ENCODE results near the gene OR52E1.
"Not testable (repeated sequence)": the region's sequence is repeated elsewhere in the genome, so short reads cannot be mapped to it uniquely, and the experiment has no call there.

The OR52E1 gene
- long read RNA-seq, donor 1: 0 reads
- long read RNA-seq, donor 2: 0 reads
- long read RNA-seq, donor 3: 0 reads
- long read RNA-seq, donor 4: 0 reads
- long read RNA-seq, donor 5: 0 reads
- long read RNA-seq, donor 6: 0 reads
- long read RNA-seq, donor 7: 0 reads
- long read RNA-seq, donor 8: 0 reads

DNA sequence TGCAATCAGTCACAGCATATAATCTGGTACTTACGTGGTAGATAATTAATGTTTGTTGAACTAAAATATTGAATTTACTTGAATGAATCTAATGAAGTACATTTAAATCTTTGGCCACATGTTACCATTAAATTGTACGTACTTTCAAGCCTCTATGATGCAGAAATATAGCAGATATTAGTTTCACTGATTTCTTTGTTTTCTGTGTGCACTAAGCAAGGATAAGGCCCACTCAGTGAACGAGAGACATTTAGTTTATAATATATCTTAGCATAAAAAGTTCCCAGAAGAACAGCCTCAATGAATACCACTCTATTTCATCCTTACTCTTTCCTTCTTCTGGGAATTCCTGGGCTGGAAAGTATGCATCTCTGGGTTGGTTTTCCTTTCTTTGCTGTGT, at the start of gene OR52E1:
OR52E1 (plus strand) TSS at position 301 of the 400 bp plus-strand sequence.
- no peak for DNase-seq

DNA sequence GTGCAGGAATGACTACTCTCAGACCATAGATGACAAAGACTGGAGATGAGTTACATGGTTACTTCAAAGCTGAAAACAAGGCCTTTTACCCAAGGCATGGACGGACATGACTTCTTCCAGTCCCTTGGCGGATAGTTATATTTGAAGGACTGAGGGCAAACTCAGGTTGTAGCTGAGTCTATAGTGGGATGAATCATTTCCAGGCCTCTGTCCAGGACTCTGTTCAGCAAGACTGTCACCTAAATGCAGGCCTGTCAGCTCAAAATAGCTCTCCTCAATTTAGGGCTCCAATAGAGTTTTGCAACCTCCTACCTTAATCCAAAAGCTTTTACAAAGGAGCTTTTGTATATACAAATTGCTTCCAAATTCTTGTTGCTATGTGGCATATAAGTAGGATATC, 47.4 kb upstream of the OR52E1 start:
- no peak for DNase-seq

DNA sequence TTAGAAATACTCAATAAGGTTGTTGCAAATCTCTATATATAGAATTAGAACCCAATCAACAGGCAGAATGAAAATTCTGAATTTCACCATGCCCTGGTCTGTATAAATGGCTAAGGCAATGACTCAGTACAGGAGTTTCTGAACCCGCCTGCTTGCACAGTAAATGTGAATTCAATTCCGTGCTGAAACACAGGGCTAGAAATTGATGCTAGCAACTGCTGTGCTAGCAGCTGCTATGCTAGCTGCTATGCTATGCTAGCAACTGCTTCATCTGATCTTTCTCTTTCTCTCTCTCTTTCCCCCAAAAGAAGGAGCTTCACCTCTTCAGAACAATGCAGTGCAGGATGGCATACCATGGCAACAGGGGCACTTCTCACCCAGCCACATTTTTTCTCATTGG, 32.7 kb upstream of the OR52E1 start:
- no peak for DNase-seq

DNA sequence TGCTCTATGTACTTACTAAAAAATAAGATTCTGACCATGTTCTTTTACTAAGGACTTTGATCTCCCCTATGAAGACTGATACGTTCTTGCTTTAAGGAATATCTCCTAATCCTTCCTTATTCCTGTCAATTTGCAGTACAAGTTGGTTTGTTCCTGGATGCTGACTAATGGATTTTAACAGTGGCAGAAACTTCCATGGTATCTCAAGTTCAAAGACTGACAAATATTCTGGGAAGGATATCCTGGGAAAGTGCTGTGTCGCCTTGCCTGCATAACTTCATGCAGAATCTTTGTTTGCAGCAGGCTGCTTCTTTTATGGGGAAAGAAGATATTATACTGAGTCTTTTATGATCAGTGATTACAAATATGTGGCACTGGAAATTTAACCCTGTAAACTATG, 31.4 kb upstream of the OR52E1 start:
- DNase-seq: no peak

DNA sequence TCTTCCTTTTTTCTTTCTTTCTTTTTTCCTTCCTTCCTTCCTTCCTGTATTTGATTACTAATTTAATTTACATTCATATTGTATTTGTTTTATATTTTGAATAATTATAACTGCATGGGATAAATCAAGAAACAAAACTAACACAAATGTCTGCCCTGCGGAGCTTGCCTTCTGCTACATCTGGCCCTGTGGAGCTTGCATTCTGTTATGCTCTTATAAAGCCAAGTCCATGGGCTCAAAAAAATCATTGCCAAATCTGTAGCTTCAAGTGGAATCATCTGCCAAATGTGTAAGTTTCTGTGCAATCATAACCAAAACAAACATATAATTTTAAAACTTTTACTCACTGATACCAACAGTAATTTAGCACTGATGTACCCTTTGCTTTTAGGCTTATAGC, 31.0 kb upstream of the OR52E1 start:
- no peak for DNase-seq

DNA sequence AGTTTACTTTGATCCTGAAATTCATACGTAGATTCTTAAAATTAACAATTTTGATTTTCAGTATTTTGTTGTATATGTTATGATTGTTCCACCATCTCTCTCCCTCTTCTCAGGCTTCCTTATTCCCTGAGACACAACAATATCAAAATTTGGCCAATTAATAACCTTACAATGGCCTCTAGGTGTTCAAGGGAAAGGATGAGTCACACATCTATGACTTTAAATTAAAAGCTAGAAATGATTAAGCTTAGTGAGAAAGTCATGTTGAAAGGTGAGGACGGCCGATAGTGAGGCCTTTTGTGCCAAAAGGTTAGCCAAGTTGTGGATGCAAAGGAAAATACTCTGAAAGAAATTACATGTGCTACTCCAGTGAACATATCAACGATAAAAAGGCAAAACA, 28.5 kb upstream of the OR52E1 start:
- no peak for DNase-seq

DNA sequence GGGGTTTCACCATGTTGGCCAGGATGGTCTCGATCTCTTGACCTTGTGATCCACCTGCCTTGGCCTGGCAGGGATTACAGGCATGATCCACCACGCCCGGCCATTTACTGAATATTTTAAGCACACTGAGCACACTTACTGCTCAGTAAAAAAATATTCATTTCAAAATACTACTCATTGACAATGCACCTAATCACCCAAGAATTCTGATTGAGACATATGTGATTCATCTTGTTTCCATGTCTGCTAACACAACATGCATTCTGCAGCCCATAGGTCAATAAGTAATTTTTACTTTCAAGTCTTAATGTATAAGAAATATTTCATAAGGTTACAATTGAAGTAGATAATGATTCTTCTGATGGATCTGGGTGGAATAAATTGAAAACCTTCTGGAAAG, 27.3 kb upstream of the OR52E1 start:
- DNase-seq: no peak

DNA sequence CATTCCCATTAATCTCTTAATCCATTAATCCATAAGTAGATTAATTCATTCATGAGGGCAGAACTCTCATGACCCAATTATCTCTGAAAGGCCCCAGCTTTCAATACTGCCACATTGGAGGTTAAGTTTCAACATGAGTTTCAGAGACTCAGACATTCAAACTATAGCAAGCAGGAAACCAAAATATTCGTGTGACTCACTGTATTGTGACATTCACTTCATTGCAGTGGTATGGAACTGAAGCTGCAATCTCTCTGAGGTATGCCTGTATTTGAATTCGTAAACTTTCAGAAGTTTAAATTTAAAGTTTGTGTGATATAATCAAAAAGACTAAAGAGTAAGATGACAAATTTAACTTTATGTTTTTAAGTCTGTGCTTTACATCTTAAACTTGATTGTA, 26.0 kb upstream of the OR52E1 start:
- DNase-seq: no peak

DNA sequence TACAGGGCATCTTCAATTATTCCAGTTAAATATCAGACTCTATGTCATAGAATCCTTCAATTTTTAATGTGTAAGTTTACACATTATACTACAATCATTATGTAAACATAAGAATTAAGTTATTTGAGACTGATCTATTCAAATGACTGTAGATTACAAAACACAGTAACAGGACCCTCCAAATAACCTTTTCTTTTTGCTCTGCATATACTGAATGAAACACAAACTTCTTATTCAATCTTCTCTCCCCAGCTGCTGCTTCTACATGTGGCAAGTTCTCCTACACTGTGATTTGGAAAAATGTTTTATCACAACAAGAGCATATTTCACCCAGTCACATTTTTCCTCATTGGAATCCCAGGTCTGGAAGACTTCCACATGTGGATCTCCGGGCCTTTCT, 23.1 kb upstream of the OR52E1 start, which contains the start of gene OR52J3:
OR52J3 (plus strand) TSS at position 301 of the 400 bp plus-strand sequence; CDS start at position 301, 0 bp downstream.
- DNase-seq: no peak

DNA sequence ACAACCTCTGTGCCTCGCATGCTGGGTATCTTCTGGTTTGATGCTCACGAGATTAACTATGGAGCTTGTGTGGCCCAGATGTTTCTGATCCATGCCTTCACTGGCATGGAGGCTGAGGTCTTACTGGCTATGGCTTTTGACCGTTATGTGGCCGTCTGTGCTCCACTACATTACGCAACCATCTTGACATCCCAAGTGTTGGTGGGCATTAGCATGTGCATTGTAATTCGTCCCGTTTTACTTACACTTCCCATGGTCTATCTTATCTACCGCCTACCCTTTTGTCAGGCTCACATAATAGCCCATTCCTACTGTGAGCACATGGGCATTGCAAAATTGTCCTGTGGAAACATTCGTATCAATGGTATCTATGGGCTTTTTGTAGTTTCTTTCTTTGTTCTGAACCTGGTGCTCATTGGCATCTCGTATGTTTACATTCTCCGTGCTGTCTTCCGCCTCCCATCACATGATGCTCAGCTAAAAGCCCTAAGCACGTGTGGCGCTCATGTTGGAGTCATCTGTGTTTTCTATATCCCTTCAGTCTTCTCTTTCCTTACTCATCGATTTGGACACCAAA, 22.5 kb upstream of the OR52E1 start:
- no peak for DNase-seq

DNA sequence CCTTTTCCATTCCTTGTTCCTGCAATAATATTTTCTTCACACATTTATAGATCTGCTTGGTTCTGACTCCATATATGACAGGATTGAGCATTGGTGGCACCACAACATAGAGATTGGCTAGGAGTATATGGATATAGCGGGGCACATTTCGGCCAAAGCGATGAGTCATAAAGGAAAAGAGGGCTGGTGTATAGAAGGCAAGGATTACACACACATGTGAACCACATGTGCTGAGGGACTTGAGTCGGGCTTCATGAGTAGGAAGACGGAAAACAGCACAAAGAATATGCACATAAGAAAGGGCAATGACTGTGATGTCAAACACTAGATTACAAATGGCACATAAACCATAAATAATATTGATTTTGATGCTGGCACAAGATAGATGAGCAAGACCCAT, 10.7 kb upstream of the OR52E1 start:
- DNase-seq: not testable (repeated sequence)

DNA sequence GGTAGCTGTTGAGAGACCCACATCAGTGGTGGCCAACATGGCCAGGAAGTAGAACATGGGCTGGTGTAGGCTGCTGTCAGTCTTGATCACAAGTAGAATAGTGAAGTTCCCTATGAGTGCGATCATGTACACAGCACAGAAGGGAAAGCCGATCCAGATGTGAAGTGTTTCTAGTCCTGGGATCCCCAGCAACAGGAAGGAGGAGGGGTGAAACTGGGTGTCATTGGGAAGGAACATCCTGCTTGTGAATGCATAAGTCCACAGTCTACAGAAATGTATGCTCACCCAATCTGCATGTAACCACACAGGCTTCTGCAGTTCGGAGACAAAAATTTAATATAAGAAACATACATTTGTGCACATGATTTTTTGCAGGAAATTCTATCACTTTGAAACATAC, 10.0 kb upstream of the OR52E1 start, which contains the start of gene OR52E2:
OR52E2 (minus strand) TSS at position 237 of the 400 bp plus-strand sequence; CDS start at position 237, 0 bp downstream.
- no peak for DNase-seq

DNA sequence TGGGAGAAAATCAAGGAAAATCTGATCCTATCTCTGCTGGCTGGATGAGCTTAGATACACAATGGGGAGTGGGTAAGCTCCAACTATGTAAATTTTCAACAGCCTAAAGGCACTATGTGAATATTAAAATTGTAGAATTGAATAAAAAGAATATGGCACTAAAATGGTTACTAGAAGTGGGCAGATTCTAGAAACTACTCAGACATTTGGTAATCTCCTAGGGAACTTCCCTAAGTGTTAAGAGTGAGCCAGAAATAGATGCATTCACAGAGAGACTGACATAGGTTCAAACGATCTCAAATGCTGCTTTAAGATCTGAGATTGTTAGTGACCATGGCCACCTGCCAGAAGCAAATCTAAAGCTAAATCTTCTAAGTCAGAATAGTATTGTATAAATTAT, 4.3 kb upstream of the OR52E1 start:
- DNase-seq: no peak

DNA sequence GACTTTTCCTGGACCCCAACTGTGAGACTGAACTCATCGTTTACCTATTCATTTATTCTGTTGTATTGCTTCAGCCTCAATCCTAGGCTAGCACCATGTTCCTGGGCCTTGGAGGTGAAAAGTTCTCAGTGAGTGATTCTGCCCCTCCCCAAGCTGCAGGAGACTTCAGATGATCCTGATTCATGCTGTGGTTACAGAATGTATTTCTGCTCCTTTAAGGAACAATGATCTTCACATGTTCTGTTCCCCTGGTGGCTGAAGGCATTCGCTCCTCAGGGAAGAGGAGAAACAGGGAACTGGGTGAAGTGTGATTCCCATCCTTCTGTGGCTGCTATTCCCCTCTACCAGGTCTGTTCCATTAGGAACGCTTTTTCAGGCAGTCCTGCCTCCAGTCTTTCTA, 2.4 kb downstream of the OR52E1 start:
- DNase-seq: no peak

DNA sequence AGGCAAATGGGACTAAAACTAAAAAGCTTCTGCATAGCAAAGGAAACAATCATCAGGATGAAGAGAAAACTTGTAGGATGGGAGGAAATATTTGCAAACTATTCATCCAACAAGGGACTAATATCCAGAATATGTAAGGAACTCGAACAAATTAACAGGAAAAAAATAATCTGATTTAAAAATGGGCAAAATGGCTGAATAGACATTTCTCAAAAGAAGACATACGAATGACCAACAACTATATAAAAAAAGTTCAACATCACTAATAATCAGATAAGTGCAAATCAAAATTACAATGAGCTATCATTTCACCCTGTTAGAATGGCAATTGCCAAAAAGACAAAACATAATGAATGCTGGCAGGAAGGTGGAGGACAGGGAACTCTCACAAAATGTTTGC, 12.0 kb downstream of the OR52E1 start:
- DNase-seq: no peak

DNA sequence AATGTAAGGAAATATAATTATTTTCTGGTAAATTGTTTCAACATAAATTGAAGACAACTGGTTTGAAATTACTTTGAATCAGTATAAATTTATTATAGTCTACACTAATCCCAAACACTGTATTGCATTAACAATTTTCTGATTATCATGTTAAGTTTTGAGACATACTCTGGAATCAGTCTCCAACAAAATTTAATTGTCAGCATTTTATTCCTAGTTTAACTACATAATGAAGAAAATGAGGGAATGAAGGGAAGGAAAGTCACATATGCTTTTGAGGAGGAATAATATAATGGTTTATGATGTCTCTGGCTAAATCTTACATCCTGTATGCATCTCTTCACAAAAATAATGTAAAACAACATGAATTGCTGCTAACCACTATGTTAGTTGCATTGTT, 14.2 kb downstream of the OR52E1 start:
- DNase-seq: no peak

DNA sequence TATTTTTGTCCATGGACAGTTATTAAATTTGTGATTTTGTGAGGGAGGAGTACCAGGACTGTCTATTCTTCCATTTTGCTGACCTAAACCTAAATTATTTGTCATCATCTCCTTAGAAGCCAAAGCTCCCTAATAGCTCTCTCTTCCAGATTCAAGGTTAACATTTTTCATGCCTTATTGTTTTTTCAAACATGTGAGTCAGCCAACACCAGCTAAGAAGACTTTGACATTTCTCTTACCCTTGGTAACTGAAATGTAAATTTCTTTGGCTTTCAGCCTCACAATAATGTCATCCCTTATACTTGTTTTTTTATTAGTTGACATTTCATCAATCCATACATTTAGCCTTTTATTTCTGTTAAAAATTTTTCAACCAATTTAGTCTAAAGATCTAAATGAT, 19.2 kb downstream of the OR52E1 start:
- DNase-seq: no peak

DNA sequence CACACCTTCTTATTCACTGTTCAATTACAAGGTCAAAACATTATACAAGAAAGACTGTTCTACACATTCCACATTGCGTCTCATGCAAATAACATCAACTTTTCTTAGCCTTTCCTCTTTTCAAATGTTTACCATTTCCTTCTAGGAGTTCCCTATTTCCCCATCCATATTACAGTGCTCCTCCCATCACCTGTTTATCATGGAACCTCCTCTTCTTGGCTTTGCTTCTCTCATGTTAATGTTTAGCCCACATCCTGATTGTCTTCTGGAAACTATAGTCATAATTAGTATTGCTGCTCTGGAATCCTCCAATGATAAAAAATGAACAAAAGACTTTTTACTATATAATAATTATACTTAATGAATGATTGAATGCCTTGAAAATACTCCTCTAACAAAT, 21.3 kb downstream of the OR52E1 start:
- no peak for DNase-seq

DNA sequence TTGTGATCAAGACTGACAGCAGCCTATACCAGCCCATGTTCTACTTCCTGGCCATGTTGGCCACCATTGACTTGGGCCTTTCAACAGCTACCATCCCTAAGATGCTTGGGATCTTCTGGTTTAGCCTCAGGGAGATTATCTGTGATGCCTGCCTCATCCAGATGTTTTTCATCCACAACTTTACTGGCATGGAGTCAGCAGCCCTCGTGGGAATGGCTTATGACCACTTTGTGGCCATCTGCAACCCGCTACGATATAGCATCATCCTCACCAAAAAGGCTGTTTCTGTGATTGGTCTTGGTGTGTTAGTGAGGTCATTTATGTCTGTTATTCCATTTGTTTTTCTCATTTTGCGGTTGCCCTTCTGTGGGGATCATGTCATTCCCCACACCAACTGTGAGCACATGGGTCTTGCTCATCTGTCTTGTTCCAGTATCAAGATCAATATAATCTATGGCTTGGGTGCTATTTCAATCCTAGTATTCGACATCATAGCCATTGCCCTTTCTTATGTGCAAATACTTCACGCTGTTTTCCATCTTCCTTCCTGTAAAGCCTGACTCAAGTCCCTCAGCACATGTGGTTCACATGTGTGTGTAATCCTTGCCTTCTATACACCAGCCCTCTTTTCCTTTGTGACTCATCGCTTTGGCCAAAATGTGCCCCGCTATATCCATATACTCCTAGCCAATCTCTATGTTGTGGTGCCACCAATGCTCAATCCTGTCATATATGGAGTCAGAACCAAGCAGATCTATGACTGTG, 23.6 kb downstream of the OR52E1 start:
- no peak for DNase-seq

DNA sequence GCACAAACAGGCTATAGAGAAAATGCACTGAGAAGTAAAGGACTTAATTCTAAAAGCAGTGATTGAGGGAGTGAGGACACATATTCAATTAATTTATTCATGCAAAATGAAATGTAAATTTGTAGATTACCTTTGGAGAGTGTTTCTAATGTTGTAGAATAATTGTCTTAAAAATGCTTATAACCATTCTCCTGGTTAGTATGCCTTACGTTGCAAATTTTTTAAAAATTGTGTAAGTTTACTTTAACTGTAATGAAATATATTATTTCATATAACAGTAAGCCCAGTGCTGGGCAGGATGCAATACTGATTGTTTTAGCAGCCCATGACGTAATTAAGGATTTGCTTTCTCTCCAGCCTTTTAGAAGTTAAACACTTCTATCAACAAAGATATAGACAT, 26.6 kb downstream of the OR52E1 start:
- DNase-seq: no peak

DNA sequence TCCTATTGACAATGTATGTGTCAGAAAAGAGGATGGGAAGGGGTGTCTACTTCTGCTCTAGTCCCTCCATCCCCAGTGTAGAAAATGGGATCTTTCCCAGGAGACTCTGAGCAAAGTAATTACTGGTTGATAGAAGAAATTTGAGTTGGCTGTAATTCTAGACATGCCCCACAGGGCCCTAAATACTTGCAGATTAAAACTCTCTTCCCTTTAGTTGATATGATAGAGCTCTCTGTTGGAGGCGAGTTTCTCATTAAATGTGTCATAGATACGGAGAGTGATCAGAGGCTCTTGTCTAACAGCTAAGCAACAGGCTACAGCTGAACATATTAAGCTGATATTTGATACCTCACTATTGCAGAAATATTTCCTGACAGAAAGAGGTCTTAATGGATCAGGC, 32.9 kb downstream of the OR52E1 start:
- no peak for DNase-seq

DNA sequence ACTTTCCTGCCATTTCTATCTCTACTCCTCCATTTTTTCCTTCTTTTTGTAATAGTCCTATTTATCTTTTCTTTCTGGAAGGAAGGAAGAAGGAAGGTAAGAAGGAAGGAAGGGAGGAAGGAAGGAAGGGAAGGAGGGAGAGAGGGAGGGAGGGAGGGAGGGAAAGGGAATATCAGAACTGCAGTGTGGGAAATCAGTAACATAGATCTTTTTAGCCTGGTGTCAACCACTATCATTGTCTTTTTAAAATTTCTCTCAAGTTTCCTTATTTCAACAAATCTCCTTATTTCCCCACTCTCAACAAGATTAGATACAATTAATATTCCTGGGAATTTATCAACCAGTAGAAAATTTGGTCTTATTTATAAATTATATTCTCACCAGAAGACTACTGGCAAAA, 33.7 kb downstream of the OR52E1 start:
- DNase-seq: no peak

DNA sequence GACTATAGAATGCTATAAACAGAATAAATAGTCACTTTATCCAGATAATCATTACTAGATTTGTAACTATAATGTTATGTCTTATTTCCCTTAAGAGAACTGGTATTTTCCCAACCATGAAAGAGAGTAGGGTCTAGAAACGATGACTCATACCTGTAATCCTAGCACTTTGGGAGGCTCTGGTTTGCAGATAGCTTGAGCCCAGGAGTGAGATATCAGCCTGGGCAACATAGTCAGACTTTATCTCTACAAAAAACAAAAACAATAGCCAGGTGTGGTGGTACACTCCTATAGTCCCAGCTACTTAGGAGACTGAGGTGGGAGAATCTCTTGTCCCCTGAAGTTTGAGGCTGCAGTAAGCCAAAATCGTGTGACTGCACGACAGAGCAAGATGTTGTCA, 37.9 kb downstream of the OR52E1 start:
- DNase-seq: no peak

DNA sequence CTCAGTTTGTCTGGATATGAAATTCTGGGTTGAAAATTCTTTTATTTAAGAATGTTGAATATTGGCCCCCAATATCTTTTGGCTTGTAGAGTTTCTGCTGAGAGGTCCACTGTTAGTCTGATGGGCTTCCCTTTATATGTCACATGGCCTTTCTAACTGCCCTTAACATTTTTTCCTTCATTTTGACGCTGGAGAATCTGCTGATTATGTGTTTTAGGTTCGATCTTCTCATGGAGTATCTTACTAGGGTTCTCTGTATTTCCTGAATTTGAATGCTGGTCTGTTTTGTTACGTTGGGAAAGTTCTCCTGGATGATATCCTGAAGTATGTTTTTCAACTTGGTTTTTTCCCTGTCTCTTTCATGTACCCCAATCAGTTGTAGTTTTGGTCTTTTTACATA, 46.0 kb downstream of the OR52E1 start:
- no peak for DNase-seq

All from right kidney (tissue), 9 donors.